Activated CD8-positive, alpha-beta memory T cell treated with anti-CD3 and anti-CD28 coated beads for 24 hours (primary cell): Measurements from ENCODE around the gene TLL1.

Experiments
- DNase-seq: peaks from one replicate; pipeline ENCODE4 v3.0.0-alpha.2; 2020

Gene TLL1

DNA sequence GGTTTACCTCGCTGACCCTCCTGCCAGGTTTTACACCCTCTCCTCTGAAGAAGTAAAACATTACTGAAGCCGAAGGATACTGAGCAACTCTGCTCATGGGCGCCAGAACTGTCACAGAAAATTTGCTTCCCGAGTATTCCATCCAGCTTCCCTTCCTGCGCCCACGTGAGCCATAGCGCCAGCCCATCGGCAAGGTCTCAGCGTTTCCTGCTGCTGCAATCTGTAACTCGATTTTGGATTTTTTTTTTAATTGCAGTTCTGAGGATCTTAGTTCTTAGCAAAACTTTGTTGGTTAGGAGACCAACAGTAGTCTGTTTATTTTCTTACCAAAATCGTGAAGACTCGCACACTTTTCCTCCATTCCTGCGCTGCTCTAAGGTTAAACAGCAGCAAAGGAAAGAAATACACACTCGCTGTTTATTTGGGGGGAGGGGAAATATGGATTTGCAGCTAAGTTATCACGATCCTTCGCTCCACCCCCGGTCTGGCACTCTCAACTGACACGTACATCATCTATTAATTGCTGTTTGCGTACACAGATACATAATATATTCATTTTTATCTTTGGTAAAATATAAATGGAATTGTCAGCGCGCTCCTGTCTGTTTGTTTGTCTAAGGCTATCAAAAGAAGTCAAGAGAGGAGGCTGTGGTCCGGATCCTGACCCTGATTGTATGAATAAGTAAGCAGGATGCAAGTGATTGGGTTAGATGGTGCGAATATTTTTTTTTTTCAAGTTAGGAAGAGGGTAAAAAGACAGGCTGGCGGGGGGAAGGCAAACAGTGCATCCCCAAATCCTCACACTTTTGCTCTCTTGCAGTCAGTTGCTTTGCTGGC lies at the start of gene TLL1:
Gene TLL1, plus strand, starts transcription at position 777 of the 837 bp plus-strand sequence. CDS start 668 bp downstream, outside the sequence.
- DNase-seq = no peak

DNA sequence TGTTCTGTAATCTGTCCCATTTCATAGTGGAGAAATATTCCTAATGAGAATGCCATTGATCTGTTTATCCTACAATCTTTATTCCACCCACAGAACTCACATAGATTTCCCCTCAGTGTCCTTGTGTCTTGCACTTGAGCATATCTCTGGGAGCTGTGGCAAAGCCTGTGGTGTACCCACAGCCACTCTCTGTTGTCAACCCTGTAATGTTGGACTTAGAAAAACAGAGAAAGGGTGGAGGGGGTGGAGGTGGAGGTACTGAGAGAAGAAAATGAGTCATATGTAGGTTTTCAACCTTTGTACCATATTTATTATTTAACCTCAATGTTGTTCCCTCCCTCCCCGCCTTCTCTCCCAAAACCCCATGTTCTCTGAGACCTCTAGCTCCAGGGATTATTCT lies 46.9 kb upstream of the TLL1 start:
- DNase-seq = no peak

DNA sequence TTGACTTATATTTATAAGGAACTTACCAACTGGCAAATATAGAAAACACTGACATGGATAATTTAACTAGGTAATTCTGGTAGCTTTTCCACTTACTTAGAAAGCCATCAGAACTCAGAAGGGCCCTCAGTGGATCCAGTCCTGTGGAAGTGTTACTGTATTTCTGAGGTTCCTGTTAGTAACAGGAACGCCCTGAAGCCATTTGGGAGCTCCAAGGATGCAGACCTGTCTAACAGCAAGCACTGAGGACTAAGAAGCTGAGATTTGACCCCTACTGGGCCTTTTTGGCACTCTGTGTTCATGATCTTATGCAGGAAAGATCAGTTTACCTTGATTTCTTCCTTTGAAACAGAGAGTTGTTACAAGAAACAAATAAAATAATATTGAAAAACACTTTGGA lies 46.0 kb upstream of the TLL1 start:
- DNase-seq = no peak

DNA sequence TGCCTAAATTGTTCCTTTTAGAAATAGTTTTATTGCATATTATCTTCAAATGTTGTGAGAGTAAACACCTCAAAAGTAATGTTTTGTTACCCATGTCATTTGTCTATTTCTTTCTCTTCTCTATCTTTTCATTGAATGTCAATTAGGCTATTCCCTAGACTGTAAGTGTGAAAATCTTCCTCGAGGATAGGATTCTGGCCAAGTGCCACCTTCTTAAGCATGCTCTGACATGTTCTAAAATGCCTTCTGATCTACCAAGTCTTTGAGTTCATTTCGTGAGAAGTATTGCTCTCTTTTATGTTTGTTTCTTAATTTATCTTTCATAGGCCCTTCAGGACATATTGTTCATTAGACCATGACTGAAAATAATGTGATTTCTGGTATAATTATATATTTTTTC lies 44.1 kb upstream of the TLL1 start:
- DNase-seq = no peak

DNA sequence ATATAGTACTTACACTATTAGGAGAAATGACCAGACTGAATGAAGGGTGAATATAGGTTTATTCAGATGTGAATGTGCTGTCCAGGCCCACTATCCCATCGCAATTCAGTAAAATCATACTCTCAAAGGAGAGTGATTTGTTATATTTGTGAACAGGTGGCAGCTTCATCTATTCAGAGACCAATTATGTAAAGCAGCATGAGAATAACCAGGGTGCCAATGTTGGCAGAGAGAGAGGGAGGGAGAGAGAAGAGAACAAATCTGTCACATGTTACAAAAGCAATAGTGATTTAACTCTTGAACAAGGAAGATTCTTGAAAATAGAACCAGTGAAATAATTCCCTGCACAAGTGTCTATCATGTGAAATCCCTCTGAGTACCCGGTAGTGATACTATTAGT lies 38.9 kb upstream of the TLL1 start:
- no peak for DNase-seq

DNA sequence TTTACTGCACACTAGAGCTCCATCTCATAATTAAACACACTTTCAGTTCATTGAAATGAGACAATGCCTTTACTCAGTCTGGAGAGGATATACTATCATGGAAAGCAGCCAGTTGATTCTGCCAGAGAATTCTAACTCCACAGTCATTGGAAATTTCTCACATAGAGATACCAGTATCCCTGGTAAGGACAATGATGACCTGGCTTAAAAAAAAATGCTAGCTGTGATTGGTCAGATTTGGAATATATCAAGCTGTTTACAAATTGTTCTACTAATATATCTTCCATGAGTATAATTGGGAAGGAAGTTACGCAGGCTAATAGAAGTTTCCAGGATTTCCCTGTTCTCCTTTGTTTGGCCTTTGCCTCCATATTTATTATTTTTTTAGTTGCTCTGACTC lies 34.5 kb upstream of the TLL1 start:
- DNase-seq = no peak

DNA sequence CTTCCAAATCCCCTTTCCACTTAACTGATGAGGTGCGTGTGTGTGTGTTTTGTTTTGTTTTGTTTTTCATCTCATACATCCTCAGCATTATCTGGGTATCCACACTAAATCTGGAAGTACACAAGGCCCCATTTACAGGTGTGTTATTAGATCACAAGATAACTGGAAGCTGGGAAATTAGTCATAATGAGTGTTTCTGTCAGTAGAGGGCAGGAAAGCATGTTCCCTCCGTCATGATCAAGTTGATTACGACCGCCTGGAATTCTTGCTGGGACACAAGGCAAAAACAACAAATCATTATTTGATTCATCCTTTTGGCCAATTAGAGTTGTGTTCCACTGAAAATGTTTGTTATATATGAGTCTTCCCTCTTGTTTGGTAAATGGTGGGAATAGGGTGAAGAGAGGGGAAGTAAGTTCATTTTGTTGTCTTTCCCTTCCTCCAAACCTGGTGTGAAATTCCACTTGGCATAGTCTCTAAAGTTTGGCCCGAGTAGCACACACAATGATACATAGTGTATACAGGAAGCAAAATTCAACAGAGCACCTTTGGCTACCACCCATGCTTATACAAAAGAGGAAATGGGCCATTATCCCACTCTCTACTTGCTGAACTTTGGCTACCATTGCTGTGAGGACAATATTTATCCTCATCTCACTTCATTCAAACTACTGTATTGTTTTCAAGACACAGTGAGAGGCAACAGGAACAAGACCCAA lies 33.3 kb upstream of the TLL1 start:
- DNase-seq = no peak

DNA sequence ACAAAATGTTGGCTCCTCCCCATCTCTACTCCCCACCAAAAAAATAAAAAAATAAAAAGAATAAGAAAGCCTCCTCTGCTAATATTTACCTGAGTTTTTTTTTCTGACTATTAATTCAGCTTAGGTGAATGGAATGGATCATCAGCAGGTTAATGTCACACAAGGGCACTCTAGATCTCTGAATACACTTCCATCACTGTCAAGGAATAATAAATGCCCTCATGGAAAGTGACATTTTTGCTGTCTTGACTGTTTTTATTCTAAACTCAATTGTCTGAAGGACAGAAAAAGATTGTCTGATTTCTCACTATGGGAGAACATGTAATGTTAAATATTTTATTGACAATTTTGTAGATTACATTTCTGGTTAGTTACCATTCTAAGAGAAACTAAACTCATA lies 30.4 kb upstream of the TLL1 start:
- DNase-seq = no peak

DNA sequence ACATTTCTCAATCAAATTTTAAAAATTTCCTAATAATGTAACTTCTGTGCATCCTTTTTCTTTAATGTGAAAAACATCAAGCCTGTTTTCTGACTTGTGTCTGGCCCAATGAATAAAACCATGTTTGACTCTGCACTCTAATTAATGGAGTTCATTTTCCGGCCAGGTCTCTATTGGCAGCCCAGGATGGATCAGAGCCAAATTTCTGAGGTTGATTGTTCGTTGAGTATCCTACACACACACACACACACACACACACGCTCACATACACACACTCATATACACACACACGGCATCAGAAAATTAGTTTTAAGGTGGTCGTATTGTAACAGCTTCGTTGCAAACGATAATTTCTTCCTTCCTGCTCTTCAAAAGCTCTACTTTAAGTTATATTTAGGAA lies 28.9 kb upstream of the TLL1 start:
- DNase-seq = no peak

DNA sequence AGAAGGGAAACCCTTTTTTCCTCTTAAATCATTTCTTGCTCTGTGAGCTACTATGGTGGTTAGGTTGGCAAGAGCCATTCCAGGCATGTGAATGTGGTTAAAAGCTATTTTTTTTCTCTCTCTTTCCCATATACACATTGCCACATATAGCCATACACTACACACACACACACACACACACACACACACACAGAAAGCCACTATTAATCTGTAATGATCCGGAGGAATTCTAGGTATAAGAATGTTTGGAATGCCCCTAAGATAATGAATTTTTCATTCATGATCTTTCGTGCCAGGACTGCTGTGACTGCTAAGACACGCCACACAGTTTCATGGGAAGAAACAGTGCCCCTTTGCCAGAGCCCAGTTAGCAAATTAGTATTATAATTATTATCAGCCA lies 21.8 kb upstream of the TLL1 start:
- no peak for DNase-seq

DNA sequence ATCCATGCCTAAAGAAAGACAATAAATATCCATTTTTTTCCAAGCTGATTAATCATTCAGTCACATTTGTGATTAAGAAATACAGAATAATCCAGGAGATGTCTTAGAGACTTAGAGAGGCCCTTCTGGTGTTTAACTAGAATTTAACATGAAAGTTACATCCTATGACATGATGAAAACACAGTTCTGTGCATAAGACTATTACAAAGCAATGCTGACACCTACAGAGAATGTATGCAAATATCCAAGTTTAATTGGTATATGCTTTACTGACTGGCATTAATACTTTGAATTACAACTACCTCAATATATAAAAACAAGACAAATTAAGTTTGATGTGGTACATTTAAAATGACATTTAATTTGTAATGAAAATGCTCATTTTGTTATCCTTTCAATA lies 17.8 kb upstream of the TLL1 start:
- DNase-seq = no peak

DNA sequence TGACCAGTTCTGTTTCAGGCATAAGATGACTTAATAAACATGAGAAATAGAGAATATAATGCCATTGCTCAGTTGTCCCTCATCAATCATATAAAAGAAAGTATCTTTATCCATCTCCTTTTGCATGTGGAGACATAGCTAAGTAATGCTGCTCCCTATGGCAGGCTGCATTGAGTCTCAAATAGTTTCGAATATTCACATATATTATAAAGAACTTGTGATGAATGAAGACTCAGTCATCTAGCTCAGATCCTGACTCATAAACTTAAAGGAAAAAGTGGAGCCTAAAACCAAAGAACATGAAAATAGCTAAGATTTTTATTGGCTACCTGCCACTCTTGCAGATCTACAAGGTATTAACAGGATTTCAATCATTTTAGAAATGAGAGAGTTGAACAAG lies 11.7 kb upstream of the TLL1 start:
- no peak for DNase-seq

DNA sequence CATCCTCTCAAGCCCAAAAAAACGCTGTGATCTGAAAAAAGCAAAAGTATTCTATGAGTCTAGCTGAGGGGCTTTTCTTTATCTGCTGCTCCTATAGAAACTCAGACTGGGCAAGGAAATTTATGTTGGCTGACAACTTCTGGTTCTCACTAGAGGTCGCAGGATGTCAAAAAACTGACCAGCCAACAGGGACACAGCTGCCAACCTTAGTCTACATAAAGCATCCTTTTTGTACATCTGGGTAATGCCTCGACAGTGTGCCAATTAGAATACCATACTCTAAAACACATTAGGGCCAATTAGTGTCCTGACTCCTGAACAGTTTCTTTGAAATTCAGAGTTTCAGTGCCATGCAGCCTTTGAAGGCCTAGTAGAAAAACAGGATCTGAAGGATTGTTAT lies 8.8 kb upstream of the TLL1 start:
- no peak for DNase-seq

DNA sequence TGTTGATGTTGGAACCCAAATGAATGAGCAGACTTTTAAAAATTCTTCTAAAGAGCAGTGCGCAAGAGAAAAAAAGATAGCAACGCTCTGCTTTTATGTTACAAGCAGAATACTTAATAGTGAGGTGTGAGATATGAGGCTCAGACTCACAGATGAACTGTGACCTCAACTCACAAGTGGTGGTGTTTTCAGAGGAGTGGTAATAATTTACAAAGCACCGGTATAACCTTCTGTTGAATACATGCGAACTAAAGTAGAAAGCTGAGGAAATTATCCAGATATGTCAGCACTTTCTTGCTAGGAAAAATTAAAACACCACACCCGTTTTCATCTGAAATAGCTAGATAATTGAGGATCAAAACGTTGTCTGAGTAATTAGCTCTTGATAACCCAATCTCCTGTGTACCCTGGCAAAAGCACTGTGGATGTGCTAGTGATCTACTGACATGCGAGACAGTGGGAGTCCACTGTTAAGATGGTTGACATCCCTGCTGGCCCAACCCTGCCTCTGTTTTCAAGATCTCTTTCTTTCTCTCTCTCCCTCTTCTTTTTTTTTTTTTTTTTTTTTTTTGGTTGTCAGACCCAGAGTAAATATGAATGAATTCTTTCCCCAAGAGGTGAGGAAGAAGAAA lies 6.9 kb upstream of the TLL1 start:
- DNase-seq = no peak

DNA sequence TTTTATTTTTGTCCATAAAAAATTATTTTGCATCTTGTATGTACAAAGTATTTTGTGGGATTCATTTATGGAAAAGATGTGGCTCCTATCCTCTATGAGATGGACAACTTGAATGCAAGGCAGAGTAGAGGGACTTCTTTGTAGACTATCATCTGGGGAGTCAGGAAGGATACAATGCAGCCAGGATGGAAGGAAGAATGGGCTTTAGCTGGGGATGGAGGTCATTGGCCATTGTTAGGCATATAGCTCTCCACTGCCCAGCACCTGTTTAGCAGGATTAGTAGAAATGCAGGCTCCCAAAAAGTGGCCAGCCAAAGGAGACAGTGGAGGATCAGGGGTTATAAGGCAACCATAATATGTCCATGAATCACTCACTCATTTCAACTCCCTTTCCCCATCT lies 5.1 kb upstream of the TLL1 start:
- no peak for DNase-seq

DNA sequence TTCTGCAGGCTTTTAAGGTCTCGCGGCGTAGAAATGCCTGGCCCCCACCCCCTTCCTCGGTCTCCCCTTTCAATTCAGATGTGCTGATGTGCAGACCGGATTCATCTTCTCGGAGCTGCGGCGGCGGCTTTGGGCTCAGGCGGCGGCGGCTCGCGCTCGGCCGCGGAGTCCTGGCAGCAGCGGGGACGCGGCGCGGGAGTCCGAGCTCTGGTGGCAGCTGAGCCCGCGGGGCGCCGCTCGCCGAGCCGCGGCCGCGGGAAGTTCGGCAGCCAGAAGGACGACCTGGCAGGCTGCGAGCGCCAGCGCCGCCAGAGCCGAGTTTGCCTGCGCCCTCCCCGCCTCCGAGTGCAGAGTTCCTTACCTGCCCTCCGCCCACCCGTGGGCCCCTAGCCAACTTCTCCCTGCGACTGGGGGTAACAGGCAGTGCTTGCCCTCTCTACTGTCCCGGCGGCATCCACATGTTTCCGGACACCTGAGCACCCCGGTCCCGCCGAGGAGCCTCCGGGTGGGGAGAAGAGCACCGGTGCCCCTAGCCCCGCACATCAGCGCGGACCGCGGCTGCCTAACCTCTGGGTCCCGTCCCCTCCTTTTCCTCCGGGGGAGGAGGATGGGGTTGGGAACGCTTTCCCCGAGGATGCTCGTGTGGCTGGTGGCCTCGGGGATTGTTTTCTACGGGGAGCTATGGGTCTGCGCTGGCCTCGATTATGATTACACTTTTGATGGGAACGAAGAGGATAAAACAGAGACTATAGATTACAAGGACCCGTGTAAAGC lies 448 bp downstream of the TLL1 start:
- no peak for DNase-seq

DNA sequence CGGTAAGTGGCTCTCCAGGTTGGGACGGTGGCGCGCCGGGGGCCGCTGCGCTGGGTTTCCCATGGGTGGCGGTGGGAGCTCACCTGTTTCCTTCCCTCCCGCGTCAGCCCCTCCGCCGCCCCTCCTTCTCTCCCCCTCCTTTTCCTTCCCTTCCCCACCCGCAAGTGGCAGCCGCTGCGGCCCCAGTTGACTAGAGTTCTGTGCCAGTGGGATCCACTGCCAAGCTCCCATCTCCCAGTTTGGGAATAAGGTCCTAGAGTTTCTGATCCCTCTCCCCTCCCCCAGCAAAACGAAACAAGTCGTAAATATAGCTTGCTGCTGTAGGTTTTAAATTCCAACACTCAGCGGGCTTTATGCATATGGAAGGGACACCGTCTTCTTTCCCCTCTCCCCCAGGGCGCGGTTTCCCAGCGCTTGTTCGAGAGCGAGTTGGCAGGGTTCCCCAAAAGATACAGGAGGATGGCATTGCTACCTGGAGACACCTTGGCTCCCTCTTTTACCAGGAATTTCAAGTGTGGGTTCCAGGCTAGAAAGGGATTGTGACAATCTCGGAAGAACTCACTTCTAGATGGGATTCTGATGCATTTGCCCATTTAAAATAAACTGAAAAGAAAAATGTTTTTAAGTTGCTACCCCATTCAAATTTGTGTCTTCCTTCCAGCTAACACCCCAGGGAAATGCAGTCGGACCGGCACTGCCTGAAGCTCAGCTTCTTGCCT lies 1.2 kb downstream of the TLL1 start:
- no peak for DNase-seq

DNA sequence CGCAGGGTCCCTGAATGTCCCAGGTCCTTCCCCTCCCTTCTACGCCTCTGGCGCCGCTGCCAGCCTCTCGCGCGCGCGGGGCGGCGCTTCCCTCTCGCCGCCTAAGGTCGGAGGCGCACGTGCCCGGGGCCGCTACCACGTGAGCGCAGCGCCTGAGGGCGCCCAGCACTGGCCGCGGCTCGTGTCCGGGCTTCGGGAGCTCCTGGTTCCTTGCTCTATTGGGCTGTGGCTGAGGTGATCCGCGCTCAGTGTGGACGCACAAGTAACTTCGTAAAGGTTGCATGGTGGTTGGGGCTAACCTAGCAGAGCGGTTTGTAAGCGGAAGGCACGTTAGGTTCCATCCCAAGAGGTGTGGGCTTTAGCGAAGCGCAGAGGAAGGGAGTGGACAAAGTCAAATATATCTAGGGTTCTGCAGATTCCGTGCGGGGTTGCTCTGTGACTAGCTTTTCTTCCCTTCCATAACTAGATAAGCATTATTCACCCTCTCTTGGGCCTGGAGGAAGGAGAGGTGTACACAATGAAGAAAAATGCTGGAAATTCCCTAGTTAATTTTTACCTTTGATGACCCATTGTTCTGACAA lies 1.8 kb downstream of the TLL1 start:
- no peak for DNase-seq

DNA sequence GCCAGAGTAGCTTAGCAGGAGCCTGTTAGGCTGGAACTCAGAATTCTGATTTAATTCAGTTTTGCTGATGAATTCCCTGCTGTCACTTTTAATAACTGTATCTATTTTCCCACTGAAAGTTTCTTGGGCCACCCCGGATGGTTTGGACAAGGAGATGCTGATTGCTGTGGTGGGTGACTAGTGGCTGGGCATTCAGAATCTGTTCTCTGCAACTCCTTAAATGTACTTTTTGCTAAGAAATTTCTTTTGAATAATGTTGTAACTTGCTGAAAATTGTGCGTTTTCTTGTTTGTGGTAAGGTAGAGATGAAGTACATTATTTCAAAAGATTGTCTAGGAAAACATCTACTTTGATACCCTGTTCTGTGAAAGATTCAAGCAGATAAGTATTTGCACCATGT lies 2.4 kb downstream of the TLL1 start:
- no peak for DNase-seq

DNA sequence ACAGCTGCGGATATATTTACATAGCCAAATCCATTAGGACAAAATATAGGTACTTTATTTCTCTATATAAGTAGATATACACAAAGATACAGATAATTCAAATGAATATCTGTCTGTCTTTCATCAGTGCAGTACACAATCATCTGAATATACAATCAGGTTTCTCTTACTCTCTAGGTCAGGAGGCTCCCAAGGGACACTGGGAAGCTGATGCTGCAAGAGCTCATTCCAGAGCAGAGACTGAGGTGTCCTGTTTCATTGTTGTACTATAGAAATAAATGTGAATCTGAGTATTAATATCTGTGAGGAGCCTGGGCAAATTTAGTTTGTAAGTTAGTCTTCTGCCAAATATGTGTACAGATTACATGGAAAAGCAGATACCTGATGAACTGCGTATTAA lies 4.2 kb downstream of the TLL1 start:
- no peak for DNase-seq

DNA sequence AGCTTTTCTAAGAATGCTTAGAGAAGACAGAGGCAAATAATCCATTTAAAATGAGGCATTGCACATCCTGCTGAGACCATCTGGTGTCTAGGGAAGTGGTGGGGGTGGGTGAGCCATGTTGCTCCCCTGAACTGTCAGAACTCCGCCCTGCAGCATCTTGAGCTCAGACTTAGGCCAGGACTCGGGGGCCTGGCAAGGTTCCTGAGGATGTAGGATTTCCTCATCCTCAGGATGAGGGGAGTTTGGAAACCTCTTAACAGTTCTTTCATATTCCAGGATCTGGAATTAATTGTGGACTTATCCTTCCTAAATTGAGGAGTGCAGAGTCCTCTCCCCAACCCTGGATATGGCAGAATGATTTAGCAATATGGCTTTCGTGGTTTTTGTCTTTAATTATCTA lies 6.6 kb downstream of the TLL1 start:
- no peak for DNase-seq

DNA sequence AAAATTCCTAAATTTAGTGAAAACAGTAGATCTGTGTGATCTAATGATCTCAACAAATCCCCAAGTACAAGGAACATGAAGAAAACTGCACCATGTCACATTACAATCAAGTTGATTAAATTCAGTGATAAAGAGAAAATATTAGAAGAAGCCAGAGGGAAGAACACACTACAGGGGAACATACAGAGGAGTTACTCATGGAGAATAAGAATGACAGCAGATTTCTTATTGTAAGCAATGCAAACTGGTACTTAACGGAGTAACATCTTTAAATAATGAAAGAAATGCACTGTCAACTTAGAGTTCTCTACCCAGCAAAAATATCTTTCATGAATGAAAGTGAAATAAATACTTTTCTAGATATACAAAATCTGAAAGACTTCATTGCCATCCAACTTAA lies 21.1 kb downstream of the TLL1 start:
- no peak for DNase-seq
